ENCODE data around the gene INO80. TPM values are rescaled to one million over a fixed set of nuclear protein-coding genes. Genes with fewer than 3 reads are reported as not detected.

Gene INO80
- total and polyA plus RNA-seq, 2 donors (not counting 3 experiments of a cell fraction or from before 2014, with no cell fraction given), result 5.7 to 29.1 TPM

- Histone ChIP-seq H4K20me1 (replicated peaks; ENCODE audit: control insufficient read depth, extremely low read depth, insufficient read depth, low read length) (no peaks in the 10 kb centered on the region), H3K9ac (replicated peaks; ENCODE audit: extremely low read depth, insufficient read depth, low read length) (no peak overlapping the region), H3K27me3 (ENCODE audit: control insufficient read depth in 2 of 2, insufficient read depth in 2 of 2, low read length in 2 of 2) (no peaks in the 10 kb centered on the region), H3K79me2 (ENCODE audit: control insufficient read depth, insufficient read depth, low read length) (no peaks in the 10 kb centered on the region), H3K36me3 (ENCODE audit: control insufficient read depth in 2 of 2, extremely low read depth in 1 of 2, insufficient read depth in 2 of 2, low read length in 2 of 2) (no peaks in the 10 kb centered on the region), H3K9me1 (replicated peaks; ENCODE audit: control insufficient read depth, extremely low read depth, insufficient read depth, low read length) (no peaks in the 10 kb centered on the region), H2AFZ (ENCODE audit: low read depth, low read length) (no peak overlapping the region), H3K4me1 (ENCODE audit: control insufficient read depth, extremely low read depth, insufficient read depth, low read length) (no peaks in the 10 kb centered on the region), H3K9me3 (replicated peaks; ENCODE audit: control insufficient read depth, insufficient read depth, low read length) (no peaks in the 10 kb centered on the region), H3K27ac (ENCODE audit: insufficient read depth, low read depth, low read length) (no peak overlapping the region), H3K4me3 (replicated peaks in 1 of 3; ENCODE audit: insufficient read depth in 1 of 3, low read depth in 1 of 3, low read length in 3 of 3) (no peak overlapping the region), H3K4me2 (ENCODE audit: insufficient read depth, low read length) (no peak overlapping the region)
- no peak for DNase-seq (ENCODE audit: low read depth, low spot score)
- dilution Hi-C loops (cut with MboI; ENCODE audit: extremely low pct_ligation_motif_present, low sequenced_read_pairs), result no loop called here
- intact Hi-C loops (cut with micrococcal nuclease), result no loop called here
- BruUV-seq (replicated peaks), result no TSS peak
- CTCF ChIA-PET, result no interaction called here
- no peak for FAIRE-seq
- TF ChIP-seq JUN (IDR thresholded peaks at IDR 0.05; ENCODE audit: borderline replicate concordance, insufficient read depth, insufficient read length, low read depth) (no peak), FOS (IDR thresholded peaks at IDR 0.05; ENCODE audit: borderline replicate concordance, insufficient read depth, low read length) (no peak), GATA2 (IDR thresholded peaks at IDR 0.05; ENCODE audit: insufficient read depth, insufficient read length, low read depth, low read length) (no peak), EZH2 (IDR thresholded peaks at IDR 0.05; ENCODE audit: borderline replicate concordance, low read depth, low read length, severe bottlenecking) (no peak), POLR2AphosphoS5 (IDR thresholded peaks at IDR 0.05; ENCODE audit: insufficient read depth, low read depth, low read length) (no peak), POLR2A (IDR thresholded peaks at IDR 0.05; ENCODE audit: low read depth, low read length) (no peak), CTCF (IDR thresholded peaks at IDR 0.05; ENCODE audit: extremely low read depth in 1 of 2, insufficient read depth in 1 of 2, low read depth in 1 of 2, low read length in 2 of 2) (no peak)
- TF ChIP-seq, protein P1, sequence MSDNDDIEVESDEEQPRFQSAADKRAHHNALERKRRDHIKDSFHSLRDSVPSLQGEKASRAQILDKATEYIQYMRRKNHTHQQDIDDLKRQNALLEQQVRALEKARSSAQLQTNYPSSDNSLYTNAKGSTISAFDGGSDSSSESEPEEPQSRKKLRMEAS (IDR thresholded peaks at IDR 0.05; ENCODE audit: insufficient read depth, insufficient read length), result no peak
- POLR2A ChIA-PET, result interaction anchor here (0.6 kb wide), 1 partner anchor 129 kb away, joined by 3 read pairs; no protein-coding TSS in a partner anchor
Measured at GRCh38 chr15:41153733-41154132, 37.7 kb upstream of the INO80 start.

All from endothelial cell of umbilical vein (primary cell).